NCI-H526 treated with DMSO at 0.1 percent for 48 hours (cell line): Measurements from ENCODE around the gene CXXC5.
A peak's percentile ranks its signal among the peaks of the same experiment; 100 is the strongest.

ENCODE experiments used
- DNase-seq: peaks from one replicate; lab custom pipeline; 2025; lab: John Stamatoyannopoulos, UW

The CXXC5 gene

DNA sequence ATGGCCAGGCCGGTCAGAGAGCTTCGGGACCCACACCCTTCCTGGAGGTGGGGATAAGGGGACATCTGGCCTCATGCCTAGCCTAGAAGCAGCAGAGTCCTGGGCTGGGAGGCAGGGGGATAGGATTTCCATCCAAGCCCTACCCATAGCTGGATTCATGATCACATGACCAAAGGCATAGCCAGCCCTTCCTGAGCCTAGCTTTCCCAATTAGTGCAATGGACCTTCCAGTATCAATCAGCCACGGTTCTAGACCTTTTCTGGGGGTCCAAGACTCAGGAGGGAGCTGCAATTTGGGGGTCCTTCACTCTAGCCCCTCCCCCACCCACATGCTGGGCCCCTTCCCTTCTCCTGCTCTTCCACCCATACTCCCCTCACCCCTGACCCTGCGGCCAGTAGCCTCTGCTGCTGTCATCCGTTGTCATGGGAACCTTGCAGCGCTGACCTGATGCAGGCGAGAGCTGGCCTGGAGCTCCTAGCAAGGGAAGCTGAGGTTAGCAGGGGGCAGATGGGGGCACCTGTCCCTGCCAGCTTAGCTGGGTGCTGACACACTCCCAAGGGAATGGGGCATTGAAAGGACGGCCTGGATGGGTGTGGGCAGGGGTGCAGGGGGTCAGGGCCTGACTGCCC, 44.6 kb downstream of the CXXC5 start:
- no peak for DNase-seq

DNA sequence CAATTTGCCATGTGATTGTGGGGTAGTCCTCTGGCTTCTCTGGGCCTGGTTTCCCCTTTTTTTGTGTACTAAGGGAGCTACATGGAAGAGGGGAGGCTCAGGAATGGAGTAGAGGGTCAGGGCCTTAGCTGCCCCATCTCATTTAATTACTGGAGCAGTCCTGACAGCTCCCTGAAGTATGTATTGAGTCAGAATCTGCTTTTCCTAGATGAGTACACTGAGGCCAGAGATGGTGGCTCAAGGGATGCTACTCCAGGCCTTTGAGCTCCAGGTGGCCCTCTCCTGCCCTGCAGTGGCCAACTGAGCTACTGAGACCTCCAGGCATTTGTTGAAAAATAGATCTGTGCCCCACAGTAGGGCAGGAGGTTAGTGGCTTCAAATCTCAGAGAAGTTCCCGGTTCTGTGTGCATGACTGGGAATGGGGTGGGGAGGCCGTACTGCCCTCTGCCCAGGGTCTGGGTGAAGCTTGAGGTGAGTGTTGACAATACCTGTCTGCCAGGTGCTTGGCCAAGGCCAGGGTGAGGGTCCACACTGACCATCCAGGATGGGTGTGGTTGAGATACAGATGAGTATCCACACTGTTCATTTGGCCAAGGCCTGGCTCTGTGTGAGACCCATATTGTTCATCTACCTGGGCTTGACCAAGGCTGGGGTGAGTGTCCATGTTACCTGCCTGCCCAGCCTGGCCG, 45.7 kb downstream of the CXXC5 start:
- no peak for DNase-seq

DNA sequence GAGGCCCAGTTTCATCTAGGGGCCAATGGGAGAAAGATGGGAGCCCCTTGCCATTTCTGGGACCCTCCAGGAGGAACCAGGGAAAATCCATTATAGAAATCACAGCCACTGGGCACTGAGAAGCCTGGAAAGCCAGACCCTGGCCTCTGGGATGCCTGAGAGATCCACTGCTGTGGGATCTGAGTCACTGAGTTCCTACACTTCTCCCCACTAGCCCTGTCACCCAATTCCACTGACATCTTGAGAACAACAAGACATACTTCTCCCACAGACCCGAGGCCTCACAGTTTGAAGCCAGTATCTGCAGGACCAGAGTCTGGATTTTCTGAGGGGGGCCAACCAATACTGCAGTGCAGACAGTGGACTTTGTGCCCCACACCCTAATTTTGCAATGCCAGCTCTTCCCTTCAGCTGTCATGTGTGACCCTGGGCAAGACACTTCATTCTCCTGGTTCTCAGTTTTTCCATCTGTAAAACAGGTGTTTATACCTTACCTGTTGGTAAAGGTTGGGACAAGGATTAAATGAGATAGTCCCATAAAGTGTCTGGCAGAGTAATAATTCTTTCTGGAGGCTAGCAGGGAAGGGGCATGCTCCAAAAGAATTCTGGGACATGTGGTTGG, 46.5 kb downstream of the CXXC5 start:
- DNase-seq = no peak

DNA sequence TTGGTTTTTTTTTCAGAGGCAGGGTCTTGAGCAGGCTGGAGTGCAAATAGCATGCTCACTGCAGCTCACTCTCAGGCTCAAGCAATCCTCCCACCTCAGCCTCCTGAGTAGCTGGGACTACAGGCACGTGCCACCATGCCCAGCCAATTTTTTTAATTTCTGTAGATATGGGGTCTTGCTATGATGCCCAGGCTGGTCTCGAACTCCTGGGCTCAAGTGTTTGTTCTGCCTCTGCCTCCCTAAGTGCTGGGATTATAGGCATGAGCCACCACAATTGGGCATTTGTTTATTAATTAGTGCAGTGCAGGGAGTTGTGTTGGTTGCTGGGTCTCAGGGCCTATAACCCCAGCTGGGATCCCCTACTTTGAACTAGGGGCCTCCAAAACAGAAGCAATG, 47.0 kb downstream of the CXXC5 start:
- no peak for DNase-seq

DNA sequence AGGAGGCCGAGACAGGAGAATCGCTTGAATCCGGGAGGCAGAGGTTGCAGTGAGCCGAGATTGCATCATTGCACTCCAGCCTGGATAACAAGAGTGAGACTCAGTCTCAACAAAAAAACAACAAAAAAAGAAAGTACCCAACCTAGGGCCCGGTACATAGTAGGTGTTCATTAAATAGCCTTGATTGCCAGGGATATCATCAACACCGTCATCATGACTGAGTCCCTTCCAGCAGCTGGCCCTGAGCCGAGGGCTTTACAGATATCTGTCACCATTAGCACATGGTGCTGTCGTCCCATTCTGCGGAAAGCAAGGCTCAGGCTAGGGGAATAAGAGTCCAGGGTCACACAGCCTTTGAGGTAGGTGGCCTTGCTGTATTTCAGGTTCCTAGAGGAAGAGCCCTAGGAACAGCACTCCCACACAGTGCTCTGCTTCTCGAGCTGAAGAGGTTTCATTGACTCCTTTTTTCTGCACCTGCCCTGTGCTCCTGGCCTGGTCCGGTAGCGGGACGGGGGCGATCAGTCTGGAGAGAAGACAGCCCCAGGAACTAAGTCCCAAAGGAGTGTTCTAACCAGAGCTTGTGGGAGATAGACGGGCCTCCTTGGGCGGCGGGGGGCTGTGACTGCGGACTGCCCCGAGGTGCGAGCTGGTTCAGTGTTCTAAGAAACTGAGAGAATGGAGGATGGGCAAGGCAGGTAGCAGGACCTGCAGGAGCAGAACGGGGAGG, 48.2 kb downstream of the CXXC5 start:
- DNase-seq = peak; percentile 59

DNA sequence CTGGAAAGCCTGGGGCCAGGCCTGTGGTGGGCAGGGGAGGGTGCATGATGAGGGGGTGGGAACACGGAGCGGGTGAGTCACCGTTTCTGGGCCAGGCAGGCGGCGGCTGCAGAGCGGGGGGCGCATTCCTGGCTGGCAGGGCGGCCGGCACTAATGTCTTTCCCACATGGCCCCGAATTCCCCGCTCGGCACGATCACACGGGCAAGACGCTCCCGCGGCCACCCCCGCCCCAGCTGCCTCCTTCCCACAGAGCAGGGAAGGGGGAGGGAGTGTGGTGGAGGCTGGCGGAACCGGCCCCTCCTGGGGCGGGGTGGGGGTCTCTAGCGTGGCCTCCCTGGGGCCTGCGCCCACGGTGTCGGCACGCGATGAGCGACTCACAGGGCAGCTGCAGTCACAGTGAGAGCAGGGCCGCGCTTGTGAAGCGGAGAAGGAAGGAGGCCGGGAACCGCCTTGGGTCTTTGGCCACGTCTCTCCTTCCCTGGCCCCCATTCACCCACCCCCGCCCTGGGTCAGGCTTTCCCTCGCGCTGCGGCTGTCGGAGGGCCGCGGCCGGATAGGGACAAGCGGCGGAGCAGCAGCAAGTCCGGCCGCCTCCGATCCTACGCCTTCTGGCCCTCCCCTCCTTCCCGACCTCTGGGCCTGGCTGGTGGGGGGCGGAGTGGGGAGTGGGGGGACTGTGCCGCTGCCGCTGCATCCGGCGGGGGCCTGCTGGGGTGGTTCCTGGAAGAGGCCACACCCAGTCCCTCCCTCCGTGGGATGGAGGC, 48.9 kb downstream of the CXXC5 start:
- DNase-seq = peak; percentile 58

DNA sequence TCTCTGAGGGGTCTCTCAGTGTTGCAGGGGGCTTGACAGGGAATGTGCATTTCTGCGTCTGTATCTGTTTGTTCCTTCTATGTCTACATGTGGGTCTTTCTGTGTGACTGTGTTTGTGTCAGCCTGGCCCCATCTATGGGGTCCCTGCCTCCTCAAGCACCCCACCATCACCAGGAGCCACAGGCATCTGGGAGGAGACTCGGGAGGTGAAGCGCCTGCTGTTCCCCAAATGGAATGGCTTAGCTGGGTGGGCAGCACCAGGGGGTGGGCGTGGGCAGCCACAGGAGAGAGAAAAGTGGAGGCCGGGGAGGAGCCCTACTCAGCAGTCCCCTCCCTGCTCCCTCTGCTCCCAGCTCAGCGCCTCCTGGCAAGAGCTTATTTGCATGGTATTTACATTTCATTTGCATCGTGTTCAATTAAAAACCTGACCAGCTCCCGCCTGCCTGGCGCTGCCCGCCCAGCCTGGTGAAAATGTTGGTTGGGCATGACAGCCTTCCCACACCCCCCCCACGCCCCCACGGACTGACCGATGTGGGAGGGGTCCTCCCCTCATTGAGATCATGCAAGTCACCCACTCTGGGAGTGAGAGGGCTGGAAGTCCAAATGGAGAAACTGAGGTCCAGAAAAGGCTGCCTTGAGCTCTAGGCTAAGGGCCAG, 50.5 kb downstream of the CXXC5 start:
- DNase-seq = peak; percentile 98

DNA sequence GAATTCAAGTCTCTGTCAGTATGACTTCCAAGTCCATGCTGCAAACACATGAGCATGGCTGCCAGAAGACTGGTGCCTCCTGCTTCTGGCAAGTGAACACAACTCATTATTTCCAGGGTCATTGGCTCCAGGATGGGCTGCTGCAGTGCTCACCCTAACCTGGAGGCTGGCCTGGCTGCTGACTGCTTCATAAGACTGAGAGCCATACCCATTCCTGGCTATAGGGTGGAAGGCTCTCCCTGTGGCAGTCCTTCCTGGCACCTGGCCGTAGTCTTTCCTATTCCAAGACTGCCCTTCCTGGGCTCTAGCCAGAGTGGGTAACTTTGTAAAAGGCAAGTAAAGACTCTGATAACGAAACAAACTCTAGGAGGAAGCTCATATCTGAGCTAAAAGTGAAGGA, 51.2 kb downstream of the CXXC5 start:
- no peak for DNase-seq

DNA sequence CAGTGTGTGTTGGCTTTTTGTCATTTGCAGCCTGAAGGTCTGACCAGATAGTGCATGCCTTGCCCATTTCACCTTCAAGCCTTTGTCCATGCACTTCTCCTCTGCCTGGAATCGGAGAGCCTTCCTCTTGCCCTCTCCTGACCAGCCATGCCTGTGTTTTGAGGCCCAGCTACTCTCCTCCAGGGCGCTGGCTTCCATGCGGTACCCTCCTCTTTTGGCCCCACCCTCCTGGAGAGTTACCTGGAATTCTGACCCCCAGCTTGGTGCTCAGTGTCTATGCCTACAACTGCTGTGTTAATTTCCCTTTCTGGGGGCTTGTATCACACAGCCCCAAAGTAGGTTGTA, 52.5 kb downstream of the CXXC5 start:
- no peak for DNase-seq

DNA sequence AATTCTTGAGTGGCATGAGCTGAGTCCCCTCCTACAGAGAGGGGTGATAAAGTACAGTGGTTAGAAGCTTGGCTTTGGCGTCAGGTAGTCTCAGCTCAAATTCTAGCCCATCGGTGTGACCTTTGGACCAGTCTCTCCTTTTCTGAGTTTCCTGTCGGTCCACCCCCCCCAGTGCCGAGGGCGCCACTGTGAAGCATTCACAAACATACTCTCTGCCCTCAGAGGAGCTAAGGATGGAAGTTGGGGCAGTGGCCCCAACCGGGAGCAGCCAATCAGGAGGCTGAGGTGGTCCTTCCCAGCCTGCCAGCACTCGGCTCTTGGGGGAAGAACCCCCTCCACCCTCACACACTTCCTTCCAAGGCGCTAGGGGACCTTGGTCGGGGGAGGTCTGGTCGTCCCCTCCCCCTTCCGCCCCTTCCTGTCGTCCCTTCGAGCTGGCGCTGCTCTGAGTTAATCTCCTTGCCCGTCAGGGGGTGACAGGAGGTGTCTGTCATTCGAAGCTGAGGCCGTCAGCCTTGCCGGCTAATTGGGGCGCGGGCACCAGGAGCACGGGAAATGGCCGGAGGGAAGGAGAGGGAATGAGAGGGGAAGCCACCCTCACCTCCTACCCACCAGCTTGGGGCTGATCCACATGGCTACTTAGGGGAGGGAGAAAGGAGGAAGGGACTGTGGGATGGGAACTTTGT, 53.0 kb downstream of the CXXC5 start:
- peak; percentile 83 for DNase-seq

DNA sequence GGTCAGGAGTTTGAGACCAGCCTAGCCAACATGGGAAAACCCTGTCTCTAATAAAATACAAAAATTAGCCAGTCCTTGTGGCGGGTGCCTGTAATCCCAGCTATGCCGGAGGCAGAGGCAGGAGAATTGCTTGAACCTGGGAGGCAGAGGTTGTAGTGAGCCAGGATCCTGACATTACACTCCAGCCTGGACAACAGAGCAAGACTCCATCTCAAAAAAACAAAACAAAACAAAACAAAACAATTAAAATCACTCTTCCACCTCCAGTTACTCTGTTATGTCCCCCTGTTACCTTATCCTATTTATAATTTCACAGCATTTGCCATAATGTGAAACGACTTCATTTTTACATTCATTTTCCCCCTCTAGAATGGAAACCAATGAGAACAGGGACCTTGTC, 54.4 kb downstream of the CXXC5 start:
- no peak for DNase-seq

DNA sequence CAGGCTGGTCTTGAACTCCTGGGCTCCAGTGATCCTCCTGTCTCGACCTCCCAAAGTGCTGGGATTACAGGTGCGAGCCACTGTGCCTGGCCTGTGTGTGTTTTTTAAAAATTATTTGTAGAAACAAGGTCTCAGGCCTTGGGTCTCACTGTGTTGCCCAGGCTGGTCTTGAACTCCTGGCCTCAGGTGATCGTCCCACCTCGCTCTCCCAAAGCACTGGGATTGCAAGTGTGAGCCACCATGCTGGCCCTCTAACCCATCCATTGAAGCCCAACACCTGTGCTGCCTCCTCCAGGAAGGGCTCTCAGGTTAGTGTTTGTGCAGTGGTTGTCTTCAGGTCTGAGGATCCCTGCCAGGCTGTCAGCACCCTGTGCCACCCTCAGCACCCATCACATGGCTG, 56.6 kb downstream of the CXXC5 start:
- no peak for DNase-seq

DNA sequence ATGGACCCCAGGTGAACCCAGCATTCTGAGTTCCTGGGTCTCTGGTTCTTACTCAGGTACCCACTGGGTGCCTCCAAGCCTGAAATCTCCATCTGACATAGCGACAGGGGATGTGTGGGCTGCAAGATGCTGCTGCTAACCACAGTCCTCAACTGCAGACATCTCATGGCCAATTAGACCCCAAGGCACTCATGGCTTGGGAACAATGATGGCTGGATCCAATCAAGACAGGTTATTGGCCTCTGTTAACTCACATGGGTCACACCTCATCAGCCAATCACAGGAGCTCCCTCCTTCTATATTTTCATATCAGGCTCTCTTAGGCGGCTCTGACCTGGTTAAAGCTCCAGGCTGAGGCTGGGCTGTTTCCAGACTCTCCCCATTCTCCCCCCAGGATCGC, 57.0 kb downstream of the CXXC5 start:
- DNase-seq = no peak

DNA sequence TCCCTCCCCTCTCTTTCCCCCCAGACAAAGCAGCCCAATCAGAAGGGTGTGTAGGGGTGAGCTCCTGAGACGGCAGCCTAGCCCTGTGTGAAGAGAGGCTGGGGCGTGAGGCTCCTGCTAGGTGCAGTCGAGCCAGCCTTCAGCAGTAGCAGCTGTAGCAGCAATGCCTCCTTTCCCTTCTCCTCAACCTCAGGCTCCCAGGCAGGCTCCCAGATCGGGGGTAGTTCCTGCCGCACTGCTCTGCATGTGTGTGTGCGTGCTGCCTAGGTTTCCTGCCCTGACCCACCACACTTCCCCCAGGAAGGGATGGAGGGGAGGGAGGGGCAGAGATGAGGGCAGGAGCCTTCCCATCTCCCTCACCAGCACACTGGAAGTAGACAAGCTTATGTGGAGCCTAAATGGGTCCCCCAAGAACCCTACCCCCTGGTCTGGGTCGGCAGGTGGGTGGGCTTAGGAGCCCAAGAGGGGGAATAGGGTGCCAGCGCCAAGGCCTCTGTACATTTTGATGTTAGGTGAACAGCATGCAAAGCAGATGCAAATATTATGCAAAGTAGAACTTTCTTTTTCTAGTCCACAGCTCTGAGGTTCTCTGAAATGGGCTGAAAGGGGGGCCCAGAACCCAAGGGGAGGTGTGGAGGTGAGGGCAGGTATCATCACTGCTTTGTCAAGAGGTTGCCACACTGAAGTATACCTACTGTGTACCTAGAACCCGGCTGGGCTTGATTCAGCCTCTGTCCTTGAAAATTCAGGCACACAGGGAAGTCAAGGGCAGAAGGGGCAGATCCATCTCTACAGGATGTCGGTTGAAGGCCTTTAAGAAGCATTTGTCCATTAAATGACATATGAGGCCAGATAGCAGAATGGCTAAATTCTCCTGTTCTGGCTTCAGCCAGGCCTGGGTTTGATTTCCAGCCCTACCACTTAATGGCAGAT, 57.8 kb downstream of the CXXC5 start:
- peak; percentile 96 for DNase-seq

DNA sequence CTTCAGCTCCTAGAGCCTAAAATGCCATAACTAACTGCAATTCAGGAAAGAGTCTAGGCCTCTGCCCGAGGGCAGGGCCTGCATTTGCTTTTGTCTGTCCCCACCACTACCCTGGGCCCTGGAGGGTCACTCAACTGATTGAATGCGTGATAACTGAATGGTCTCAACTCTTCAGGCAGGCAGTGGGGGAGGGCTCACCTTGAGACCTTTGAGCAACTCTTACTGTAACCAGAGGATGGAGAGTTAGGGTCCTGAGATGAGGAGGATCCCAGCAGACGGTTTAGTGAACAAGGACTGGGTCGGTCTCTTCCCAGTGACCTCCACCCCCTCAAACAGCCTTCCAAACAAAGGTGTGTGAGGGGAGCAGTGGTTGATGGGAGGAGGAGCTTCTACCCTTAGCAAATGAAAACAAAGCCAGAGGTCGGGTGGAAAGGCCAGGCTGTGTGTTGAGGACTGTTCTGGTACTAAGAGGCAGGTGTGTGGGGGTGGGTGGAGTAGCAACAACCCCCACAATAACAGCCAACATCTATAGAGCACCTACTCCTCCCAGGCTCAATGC, 59.4 kb downstream of the CXXC5 start:
- peak; percentile 69 for DNase-seq

DNA sequence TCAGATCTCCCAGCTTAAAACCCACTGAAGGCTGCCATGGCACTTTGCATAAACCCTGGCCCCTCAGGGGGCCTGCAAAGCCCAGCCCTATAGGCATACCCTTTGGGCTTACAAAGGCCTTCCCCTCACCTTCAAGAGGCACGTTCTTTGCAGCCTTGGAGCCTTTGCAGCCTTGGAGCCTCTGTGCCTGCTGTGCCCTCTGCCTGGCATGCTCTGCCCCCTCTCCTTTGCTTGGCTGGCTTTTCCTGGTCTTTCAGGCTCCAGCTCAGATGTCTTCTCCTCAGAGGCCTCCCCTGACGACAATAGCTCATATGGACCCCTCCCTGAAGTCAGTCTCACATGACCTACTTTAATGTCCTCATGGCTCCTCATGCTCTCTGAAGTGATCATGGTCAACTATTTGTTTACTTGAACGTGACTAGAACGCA, 60.3 kb downstream of the CXXC5 start:
- DNase-seq = no peak

DNA sequence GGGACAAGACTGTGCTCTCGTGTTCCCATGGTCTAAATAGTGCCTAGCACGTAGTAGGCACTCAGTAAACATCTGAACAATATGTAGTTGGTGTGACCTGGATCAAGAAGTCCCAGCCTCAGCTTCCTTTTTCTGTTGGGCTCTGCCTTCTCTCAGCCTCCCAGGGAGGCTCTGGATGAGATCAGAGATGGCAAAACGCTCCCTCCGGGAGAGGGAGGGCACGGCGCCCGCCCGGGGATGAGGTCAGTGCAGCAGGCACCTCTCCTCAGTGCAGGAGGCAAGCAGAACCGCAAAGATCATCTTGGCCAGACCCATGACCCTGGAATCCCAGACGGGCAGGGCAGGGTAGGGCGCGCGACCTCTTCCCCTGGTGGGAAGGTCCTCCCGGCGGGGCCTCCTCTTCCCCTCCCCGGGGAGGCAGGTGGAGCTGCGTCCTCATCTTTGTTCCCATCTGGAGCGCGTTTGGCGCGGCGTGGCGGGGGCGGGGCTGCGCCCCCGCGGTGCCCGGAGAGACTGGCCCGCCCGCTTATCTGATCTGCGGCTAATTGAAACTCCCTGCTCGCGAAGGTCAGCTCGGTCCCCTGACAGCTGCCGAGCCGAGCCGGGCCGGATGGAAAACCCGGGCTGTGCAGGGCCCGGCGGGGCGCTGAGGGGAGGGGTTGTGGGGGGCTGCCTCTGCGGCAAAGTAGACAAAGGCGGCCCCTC, 60.9 kb downstream of the CXXC5 start:
- DNase-seq = peak; percentile 74

DNA sequence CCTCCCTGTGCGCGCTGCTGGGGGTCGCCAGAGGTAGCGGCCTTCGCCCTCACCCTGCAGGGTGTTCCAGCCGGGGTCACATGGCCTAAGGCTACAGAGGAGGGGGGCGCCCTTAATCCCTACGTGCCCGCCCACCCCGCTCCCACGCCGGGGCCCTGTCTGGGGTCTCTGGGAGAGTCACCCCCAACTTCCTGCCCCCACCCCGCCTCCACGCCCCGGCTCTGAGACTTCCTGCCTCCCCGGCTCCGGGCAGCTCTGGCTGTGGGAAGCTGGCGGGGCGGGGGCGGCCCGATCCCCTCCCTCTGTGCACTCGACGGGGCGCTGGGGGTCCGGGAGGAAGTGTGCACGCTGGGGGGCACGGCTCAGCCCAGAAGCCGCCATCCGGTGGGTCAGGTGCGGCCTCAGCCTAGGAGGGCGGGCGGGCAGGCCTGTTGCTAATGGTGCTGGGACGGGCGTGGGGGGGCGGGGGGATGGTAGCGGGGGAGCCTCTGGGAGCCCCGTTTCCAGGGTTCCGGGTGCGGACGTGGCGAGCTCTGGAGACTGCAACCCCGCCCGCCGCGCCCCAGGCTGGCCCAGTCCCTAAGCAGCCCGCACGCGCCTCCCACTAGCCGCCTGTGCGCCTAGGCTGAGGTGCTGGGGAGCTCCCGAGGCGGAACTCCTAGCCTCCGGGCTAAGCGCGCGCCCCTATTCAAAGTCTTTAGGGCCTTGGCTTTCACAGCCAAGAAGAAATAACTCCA, 61.6 kb downstream of the CXXC5 start:
- DNase-seq = no peak
